Measurements from ENCODE around the gene SELENOI. TPM values are rescaled to one million over a fixed set of nuclear protein-coding genes. Genes with fewer than 3 reads are reported as not detected.
A peak's percentile ranks its signal among the peaks of the same experiment; 100 is the strongest.
"Not testable (repeated sequence)": the region's sequence is repeated elsewhere in the genome, so short reads cannot be mapped to it uniquely, and the experiment has no call there.

Gene SELENOI
- polyA plus RNA-seq, 3 donors = 21.4 to 24.5 (median 24.0) TPM

DNA sequence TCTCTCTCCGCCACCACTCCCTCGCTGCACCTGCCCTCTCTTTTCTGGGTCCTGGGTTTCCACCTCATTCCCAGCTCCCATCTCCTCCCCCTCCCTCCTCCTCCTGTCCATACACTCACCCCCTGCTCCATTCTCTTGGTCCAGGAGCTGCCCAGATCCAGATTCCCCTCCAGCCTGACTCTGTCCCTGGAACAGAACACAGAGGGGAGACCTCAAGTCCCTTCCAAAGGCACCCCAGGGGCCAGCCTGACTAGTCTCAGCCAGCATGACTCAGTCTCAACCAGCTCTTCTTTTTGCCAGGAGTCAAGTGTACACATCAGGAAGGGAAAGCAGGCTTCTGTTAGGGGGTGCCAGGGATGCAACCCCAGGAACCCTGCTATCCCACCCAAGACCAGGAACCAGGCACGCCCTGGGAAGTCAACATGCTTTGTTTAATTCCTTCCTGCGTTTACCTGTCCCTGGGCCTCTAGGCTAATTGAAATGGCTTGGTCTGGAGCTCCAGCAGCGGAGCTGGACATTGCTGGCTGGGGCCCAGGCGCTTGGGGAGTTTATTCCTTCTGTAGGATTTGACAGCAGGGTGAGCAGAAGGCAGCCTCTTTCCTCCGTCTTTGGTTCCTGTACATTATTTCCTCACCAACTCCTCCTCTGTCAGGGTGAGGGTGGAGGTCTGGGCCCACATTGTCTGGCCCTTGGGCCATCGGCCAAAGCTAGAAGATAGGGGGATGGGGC is 28.4 kb upstream of the SELENOI start:
- DNase-seq (ENCODE audit: extremely low read depth in 1 of 11, low read depth in 9 of 11, low spot score in 4 of 11) = no peak

DNA sequence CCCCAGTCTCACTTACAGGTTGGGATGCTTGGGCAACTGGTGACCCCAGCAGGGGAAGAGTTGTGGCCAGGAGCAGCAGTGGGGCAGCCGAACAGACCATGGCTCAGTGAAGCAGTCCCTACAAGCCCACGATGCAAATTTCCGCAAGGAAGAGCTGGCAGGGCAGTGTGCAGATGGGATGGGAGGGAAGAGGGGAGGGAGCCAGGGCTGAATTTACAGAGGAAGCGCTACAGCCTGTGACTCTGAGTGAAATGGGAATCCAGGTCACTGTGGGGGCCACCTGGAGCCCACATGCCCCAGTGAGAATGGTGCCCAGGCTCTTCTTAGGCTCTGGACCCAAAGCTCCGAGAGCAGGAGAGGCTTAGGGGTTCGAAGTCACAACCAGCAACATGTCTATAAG is 27.0 kb upstream of the SELENOI start:
- no peak for DNase-seq (ENCODE audit: extremely low read depth in 1 of 11, low read depth in 9 of 11, low spot score in 4 of 11)

DNA sequence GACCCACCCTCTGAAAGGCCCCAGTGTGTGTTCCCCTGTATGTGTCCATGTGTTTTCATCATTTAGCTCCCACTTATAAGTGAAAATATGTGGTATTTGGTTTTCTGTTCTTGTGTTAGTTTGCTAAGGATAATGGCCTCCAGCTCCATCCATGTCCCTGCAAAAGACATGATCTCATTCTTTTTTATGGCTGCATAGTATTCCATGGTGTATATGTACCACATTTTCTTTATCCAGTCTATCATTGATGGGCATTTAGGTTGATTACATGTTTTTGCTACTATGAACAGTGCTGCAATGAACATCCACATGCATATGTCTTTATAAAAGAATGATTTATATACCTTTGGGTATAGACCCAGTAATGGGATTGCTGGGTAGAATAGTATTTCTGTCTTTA is 21.5 kb upstream of the SELENOI start:
- not testable (repeated sequence) for DNase-seq (ENCODE audit: extremely low read depth in 1 of 11, low read depth in 9 of 11, low spot score in 4 of 11)

DNA sequence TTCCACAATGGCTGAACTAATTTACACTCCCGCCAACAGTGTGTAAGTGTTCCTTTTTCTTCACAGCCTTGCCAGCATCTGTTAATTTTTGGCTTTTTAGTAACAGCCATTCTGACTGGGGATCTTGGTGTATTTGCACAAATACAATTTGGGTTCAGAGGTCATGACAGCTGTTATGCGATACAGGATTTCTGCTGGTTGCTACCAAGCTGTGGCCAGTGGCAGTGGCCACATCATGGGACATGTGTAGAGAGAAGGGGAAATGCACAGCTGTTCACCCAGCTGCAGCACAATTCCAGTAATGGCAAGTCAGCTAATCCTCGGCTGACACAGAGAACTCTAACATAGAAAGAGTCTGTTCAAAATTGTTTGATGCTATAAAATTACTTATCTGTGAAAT is 21.0 kb upstream of the SELENOI start:
- DNase-seq (ENCODE audit: extremely low read depth in 1 of 11, low read depth in 9 of 11, low spot score in 4 of 11) = no peak

DNA sequence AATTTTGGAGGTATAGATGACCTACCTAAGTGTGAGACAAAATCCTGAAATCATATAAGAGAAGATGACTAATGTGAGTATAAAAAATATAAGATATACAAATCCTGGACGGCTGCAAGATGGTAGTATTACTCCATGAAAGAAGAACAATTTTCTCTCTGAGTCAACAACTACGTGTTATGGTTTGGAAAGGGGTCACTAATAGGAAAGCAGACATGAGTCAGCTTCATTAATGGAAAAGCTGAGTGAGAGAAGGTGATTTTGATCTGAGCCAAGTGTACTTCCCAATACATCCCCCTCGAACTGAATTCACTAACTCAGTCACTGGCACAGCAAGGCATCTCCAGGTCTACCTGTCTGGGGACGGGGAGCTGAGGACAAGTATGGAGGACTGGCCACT is 20.1 kb upstream of the SELENOI start:
- DNase-seq (ENCODE audit: extremely low read depth in 1 of 11, low read depth in 9 of 11, low spot score in 4 of 11) = no peak

DNA sequence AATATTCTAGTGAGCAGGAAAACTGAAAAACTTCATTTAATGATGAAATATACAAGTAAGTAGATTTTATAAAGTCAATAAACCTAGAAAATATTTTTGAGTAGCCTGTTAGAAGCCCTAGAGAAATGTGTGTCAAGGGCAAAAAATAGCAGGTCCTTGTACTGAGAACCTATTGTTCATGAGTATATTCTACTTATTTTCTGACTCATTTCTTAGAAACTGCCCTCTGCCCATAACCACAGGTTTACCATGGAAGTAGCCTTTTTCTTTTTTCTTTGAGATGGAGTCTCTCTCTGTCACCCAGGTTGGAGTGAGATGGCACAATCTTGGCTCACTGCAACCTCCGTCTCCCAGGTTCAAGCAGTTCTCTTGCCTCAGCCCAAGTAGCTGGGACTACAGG is 19.4 kb upstream of the SELENOI start:
- DNase-seq (ENCODE audit: extremely low read depth in 1 of 11, low read depth in 9 of 11, low spot score in 4 of 11) = no peak

DNA sequence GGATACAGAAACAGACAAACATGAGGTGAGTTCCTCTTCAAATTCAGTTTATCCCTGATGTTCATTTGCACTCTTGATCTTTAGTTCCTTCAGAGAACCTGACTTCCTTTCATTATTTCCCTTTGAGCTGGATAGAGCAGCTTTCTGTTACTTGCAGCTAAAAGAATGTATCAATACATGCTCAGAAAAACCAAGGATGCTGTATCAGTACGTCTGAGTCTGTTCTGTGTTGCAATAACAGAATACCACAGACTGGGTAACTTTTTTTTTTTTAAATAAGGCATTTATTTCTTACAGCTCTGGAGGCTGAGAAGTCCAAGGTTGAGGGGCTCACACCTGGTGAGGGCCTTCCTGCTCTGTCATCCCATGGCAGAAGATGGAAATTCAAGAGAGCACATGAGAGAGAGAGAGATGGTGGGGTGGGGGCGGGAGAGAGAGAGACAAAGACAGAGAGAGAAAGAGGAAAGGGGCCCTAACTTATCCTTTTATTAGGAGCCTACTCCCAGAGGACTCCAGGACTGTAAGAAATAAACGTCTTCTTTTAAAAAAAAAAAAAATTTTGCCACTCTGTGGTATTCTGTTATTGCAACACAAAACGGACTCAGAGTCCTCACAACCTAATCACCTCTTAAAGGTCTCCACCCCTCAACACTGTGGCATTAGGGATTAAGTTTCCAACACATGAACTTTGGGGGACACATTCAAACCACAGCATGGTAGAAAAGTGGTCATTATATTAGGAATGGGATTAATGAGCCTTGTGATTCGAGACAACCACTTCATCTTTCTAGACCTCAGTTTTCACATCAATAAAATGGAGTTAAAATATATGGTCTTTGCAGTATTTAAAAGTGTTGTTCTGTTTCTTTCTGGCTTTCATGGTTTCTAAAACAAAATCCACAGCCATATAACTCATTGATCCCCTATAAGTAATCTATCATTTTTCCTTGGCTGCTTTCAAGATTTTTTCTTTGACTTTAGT is 18.4 kb upstream of the SELENOI start:
- DNase-seq (ENCODE audit: extremely low read depth in 1 of 11, low read depth in 9 of 11, low spot score in 4 of 11) = no peak

DNA sequence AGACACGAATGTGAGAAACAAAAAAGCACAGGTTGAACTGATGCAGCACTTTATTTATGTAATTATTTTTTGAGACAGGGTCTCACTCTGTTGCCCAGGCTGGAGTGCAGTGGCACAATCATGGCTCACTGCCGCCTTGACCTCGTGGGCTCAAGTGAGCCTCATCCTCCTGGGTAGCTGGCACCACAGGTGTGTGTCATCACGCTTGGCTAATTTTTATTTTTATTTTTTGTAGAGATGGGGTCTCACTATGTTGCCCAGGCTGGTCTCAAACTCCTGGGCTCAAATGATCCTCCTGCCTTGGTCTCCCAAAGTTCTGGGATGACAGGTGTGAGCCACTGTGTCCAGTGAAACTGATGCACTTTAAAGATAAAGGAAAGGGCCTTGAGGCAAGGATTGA is 16.9 kb upstream of the SELENOI start:
- not testable (repeated sequence) for DNase-seq (ENCODE audit: extremely low read depth in 1 of 11, low read depth in 9 of 11, low spot score in 4 of 11)

DNA sequence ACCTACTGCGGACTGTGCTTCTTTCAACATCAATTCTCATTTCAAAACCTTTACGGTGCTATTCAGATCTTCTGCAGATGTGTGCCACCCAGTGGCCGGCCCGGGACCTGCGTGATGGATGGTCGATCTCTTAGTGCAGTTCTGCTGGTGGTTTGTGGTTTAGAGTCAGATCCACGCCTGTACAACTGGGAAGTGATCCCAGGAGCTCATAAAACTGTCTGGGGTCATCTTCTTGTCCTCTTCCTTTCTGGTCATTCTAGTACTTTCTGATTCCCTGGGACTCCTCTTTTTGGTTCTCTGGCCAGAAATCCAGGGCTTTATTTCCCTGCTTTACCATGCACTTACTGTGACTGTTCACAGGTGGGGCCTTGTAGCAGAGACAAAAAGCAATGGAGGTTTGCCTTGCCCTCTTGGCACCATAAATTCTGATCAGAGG is 15.8 kb upstream of the SELENOI start:
- peak in 10 of 11 donors; percentile 39 to 75 (median 62) for DNase-seq (ENCODE audit: extremely low read depth in 1 of 11, low read depth in 9 of 11, low spot score in 4 of 11)

DNA sequence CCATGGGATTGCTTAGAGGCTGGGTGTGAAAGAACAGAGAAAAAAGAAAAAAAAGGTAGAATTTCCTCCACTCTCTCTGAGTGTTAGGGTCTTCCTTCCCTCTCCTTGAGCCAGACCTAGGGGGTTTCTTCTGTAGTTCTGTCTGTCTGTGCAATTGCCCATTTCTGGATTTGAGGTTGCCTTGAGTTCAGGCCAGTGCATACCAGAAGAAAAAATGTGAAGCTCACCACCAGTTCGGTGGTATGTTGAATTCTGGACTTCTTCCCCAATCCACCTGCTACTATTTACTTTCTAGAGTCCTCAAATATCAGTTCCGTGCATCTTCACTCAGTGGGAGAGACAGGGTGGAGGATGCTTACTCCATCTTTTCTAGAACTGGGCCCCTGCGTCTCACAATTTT is 15.3 kb upstream of the SELENOI start:
- no peak for DNase-seq (ENCODE audit: extremely low read depth in 1 of 11, low read depth in 9 of 11, low spot score in 4 of 11)

DNA sequence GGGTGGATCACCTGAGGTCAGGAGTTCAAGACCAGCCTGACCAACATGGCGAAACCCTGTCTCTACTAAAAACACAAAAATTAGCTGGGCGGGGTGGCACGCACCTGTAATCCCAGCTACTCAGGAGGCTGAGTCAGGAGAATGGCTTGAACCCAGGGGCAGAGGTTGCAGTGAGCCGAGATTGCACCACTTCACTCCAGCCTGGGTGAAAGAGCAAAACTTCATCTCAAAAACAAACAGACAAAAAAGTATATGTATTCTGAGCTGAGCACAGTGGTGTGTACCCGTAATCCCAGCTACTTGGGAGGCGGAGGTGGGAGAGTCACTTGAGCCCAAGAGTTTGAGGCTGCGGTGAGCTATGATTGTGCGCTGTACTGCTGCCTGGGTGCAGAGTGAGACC is 14.6 kb upstream of the SELENOI start:
- not testable (repeated sequence) for DNase-seq (ENCODE audit: extremely low read depth in 1 of 11, low read depth in 9 of 11, low spot score in 4 of 11)

DNA sequence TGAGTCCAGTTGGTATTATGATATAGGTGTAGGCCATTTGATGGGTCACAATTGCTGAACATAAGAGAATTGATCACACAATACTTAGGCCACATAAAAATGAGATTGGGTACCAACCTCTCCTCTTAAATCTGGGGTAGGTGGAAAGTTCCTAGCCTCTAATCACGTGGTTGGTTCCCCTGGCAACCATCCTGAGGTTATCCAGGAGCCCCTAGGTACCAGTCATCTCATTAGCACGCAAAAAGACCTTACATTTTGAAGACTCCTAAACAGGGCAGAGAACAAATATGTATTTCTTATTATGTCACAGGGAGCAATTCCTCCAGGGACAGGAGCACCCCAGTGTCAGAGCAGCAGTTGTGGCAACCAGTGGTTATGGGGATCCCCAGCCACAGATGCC is 12.7 kb upstream of the SELENOI start:
- peak in 3 of 11 donors; percentile 31 to 69 (median 32) for DNase-seq (ENCODE audit: extremely low read depth in 1 of 11, low read depth in 9 of 11, low spot score in 4 of 11)

DNA sequence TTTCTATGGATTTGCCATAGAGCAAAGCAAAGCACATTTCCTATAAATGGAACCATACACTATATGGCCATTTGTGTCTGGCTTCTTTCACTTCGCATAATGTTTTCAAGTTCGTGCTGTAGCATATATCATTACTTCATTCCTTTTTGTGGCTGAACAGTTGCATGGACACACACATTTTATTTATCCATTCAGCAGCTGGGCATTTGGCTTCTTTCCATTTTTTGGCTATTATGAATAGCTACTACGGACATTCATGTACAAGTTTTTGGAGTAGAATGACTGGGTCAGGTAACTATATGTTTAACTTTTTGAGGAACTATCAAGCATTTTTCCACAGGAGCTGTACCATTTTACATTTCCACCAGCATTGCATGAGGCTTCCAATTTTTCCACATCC is 10.7 kb upstream of the SELENOI start:
- DNase-seq (ENCODE audit: extremely low read depth in 1 of 11, low read depth in 9 of 11, low spot score in 4 of 11) = no peak

DNA sequence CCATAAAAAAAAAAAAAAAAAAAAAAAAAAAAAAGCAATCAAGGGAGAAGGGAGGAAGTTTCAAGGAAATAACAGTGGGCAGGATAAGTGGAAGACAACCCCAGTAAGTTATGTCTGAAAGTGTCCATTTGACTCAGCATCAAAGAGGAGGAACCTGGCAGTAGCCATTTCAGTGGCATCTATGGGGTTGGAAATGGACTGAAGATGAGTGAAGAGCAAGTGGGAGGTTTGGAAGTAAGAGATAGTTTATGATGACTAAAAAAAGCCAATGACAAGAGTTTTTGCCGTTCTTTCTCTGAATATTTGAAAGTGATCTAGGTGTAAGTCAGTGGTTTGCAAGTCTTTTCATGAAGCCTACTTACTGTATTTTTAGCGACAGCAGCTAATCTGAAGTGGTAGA is 9.2 kb upstream of the SELENOI start:
- no peak for DNase-seq (ENCODE audit: extremely low read depth in 1 of 11, low read depth in 9 of 11, low spot score in 4 of 11)

DNA sequence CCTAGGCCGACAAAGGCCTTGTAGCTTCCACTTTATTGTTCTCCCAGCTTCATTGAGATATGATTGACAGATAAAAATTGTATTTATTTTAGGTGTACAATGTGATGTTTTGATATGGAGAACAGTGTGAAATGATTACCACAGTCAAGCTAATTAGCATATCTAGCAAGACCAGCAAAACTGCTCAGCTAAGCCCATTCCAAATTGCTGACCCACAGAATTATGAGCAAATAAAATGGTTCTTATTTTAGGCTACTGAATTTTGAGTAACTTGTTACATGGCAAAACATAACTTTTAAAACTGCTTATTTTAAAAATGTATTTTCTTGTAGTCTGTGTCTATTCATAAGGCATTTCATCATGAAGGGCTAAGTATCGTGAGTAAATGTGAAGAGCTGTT is 8.6 kb upstream of the SELENOI start:
- no peak for DNase-seq (ENCODE audit: extremely low read depth in 1 of 11, low read depth in 9 of 11, low spot score in 4 of 11)

DNA sequence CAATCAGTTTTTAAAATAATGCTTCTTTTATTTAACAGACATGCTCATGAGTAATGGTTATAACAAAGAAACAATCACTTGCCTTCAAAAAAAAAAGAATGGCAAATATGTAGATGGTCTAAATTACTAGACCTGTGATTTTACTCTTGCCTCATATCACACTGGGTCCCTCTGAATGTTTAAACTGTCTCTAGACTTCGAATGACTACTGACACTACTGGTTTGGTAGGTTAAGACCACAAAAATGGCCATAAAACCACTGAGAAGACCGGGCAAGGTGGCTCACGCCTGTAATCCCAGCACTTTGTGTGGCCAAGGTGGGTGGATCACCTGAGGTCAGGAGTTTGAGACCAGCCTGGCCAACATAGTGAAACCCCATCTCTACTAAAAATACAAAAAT is 5.1 kb upstream of the SELENOI start:
- no peak for DNase-seq (ENCODE audit: extremely low read depth in 1 of 11, low read depth in 9 of 11, low spot score in 4 of 11)

DNA sequence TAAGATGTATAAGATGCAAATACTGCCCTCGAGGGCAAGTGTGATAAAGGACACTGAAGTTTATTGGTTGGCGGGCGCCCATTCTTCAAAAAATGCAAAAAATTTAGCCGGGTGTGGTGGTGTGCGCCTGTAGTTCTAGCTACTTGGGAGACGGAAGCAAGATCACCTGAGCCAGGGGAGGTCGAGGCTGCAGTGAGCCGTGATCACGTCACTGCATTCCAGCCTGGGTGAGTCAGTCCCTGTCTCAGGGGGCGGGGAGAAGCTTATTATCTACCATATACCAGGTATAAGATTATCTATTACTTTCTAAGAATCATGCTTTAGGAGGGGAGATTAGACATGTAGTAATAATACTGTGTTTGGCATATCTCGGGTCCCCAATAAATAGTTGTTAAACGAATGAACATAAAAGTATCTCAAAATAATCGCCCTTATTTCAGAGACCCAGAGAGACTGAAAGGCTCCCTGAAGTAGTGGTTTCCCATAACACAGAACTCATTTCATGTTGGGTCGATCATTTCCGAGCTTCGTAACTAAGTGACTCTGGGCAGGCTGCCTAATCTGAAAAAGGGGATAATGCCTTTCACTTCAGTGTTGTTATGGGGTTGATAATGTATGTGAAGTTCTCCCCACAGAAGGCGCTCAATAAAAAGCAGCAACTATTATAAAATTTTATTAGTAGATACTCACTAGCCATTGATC is 1.2 kb upstream of the SELENOI start:
- DNase-seq (ENCODE audit: extremely low read depth in 1 of 11, low read depth in 9 of 11, low spot score in 4 of 11) = peak in 3 of 11 donors; percentile 15 to 41 (median 37)

DNA sequence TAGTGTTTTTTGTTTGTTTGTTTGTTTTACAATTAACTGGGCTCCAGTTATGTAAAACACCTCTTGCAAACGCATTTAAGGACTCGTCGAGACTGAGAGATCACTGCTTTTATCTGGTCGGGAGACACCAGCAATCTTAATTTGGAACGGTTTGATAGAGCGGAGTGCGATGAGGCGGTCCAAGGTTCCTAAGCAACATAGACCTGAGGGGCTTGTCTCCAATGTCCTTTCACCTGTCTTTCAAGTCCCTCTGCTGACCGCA is 729 bp upstream of the SELENOI start:
- no peak for DNase-seq (ENCODE audit: extremely low read depth in 1 of 11, low read depth in 9 of 11, low spot score in 4 of 11)

DNA sequence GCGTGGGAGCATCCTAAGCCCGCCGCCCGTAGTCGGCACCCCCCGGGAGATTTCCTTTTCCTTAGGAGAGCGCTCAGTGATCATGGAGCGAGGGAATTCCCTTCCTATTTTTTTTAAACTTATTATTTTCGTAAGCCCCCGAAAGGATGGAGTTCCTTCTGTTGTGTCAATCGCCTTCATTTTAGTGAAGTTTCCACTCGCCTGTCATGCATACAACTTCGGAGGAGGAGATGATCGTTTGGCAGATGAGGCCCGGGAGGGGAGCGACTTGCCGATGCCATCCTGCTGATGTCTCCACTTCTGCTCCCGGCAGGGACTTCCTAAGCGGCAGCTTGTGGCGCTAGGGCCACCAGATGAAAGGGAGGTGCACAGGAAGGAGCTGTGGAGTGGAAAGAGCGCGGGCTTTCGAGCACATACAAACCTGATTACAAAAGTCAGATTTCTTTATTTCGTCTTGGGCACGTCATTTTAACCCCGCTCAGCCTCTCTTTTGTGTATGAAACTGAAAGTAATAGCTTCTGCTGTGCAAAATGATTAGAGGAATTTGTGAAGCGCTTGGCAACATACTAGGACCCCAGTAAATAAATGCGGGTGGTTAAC is 611 bp downstream of the SELENOI start, which contains the start of gene ADGRF3:
Gene ADGRF3 (minus strand): TSS at position 336 of the 600 bp plus-strand sequence. CDS start 555 bp downstream, outside the sequence.
- peak in 8 of 11 donors; percentile 17 to 51 (median 42) for DNase-seq (ENCODE audit: extremely low read depth in 1 of 11, low read depth in 9 of 11, low spot score in 4 of 11)
